HG03280 (cell line): Measurements from ENCODE around the gene SFT2D3.

ENCODE experiments used
- ATAC-seq: cut with Tn5 transposase; IDR thresholded peaks from one replicate; pipeline ENCODE4 v1.9.1; 2021; ENCODE audit warnings: mild to moderate bottlenecking, moderate library complexity; ENCODE audit not compliant: unreplicated experiment

The SFT2D3 gene

GRCh38 chr2:127706215-127706990 is 5.1 kb downstream of the SFT2D3 start:
- ATAC-seq: no peak

GRCh38 chr2:127707890-127708648 is 6.8 kb downstream of the SFT2D3 start:
- no peak for ATAC-seq

DNA sequence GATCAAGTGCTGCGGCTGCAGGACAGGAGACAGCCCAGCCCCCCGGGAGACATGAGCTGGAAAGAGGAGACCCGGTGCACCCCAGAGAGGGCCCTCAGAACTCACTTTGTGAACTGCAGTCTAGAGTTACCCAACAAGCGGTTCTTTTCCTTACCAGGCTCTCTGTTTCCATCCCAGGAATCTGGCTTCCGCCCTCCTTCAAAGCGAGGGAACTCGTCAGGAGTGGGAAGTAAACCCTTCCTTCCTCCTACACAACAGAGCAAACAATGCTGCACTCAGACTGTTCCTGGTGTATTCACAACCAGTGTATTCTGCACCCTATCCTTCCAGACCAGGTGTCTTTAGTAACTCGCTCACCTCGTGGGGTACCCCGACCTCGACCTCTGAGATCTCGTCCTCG is 8.0 kb downstream of the SFT2D3 start:
- ATAC-seq: no peak

GRCh38 chr2:127712999-127713398 is 11.7 kb downstream of the SFT2D3 start:
- no peak for ATAC-seq

GRCh38 chr2:127713562-127713961 is 12.3 kb downstream of the SFT2D3 start:
- ATAC-seq: no peak

GRCh38 chr2:127715778-127716449 is 14.6 kb downstream of the SFT2D3 start:
- ATAC-seq: no peak

DNA sequence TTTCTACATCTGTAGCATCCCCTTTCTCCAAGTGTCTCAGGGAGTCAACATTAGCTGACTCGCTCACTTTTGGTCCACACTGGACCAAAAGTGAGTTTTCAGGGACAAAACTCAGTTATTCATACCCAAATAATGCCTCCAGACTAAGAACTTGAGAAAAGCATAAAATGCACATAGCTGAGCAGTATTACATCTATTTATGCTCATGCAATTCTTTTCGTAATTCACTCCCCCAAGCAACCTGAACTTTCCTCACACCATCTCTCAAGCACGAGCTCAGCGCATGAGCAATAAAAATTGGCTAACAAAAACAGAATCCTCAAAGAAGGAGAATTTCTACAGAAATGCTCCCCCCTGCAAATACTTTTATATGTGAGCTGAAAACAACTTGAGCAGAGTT is 17.0 kb downstream of the SFT2D3 start:
- no peak for ATAC-seq

DNA sequence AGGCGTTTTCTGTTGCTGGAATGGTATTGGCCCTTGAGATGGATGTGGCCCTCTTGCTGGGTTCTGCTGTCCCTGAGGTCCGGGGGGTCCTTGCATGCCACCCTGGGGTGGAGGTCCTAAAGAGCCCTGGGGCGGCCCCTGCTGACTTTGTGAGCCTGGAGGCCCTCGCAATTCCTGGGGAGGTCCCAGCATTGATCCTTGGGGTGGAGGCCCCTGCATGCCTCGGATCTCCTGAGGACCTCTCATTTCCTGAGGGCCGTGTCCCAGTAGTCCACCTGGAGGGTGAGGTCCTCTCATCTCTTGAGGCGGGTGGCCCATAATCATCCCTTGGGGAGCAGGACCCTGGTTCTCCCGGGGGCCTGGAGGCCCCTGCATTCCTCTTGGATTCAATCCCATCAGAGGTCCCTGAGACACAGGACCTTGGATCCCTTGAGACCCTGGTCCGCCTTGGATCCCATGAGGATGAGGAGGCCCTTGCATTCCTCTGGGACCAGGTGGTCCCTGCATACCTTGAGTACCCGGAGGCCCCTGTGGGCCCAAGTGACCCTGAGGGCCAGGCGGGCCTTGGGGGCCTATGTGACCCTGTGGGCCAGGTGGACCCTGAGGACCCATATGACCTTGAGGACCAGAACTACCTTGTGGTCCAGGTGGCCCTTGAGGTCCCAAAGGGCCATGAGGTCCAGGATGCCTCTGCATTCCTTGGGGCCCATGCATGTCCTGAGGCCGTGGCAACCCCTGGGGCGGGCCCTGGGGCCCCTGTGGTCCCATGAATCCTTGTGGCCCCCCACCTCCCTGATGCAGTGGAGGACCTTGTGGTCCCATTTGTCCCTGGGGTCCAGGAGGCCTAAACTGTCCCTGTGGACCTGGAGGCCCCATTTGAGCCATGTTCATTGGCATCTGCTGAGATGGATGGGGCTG is 18.3 kb downstream of the SFT2D3 start:
- ATAC-seq: no peak

DNA sequence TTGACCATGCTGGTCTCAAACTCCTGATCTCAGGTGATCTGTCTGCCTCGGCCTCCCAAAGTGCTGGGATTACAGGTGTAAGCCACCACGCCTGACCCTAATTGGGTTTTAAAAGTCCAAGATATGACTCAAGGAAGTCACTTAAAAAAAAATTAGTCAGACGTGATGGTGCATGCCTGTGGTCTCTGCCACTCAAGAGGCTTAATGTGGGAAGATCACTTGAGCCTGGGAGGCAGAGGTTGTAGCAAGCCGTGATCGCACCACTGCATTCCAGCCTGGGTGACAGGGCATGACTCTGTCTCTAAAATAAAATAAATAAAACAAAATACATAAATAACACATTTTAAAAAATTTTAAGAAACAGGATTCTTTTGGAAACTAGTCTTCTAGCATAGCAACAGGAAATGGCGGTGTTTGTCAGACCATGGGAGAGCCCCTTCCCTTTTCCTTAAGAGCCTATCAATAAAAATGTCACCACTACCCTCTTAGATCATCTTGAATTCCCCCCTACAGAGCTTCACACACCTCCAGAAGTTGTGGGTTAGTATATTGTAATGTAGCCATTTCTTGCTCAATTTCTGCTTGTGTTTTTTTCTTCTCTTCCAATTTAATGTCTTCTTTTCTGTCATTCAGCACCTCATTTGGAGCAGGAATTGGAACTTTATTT is 20.1 kb downstream of the SFT2D3 start:
- ATAC-seq: no peak

DNA sequence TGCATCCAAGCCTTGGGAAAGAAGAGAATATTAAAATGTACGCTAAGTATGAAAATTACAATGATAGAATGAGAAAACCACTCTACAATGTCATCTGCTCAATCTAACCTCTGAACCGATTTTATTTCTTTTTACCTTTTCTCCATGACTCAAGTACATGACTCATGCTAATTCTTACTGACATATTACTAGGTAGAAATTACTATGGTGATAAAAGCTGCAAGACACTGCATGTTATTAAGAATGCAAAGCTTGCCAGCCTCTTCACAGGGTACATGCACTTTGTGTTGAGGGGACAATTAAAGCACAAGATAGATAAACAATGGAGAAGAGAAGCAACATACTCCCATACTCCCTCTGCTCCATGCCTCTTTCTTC is 20.7 kb downstream of the SFT2D3 start:
- no peak for ATAC-seq

DNA sequence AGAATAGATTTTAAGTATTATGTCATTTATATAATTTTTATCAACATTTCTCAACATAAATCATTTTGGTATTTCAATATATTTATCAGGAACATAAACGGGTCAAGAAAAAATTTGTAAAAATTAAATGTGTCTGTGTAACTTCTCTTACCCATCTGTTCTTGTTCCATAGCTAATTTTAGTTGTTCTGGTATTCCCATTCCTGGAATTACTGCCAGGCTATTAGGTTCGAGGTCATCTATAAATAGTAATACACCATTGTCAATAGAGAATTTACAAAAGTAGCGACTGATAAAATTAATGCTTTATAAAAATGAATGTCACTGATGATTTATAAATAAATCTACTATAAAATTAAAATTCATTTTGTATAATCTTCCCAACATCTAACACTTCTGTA is 21.5 kb downstream of the SFT2D3 start:
- ATAC-seq: no peak

GRCh38 chr2:127726158-127726880 is 25.0 kb downstream of the SFT2D3 start:
- no peak for ATAC-seq

DNA sequence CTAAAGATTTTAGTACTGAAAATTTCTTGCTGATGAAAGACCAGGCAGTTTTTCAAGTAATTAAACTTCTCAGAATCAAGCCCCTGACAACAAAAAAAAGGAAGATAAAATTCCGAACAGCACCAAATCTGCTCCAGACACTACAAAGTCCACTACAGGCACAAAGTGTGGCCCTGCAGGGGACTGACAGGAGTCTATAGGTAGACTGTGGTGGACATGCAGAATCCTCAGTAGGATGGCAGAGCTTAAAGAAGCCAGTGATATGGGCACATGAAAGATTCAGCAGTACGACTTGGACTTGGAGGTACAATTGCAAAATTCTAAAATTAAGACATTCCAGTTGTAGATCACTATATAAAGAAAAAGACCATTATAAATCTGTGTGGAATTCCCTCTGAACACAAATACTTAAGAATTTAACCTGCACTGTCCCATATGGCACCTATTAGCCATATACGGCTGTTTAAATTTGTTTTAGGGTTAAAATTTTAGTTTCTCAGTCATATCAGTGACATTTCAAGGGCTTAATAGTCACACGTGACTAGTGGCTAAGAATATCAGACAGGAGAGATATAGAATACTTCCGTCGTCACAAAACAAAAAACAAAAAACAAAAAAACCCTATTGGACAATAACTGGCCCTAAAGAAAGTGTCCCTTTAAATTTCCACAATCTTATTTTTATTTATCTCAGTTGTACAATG is 32.0 kb downstream of the SFT2D3 start:
- no peak for ATAC-seq

DNA sequence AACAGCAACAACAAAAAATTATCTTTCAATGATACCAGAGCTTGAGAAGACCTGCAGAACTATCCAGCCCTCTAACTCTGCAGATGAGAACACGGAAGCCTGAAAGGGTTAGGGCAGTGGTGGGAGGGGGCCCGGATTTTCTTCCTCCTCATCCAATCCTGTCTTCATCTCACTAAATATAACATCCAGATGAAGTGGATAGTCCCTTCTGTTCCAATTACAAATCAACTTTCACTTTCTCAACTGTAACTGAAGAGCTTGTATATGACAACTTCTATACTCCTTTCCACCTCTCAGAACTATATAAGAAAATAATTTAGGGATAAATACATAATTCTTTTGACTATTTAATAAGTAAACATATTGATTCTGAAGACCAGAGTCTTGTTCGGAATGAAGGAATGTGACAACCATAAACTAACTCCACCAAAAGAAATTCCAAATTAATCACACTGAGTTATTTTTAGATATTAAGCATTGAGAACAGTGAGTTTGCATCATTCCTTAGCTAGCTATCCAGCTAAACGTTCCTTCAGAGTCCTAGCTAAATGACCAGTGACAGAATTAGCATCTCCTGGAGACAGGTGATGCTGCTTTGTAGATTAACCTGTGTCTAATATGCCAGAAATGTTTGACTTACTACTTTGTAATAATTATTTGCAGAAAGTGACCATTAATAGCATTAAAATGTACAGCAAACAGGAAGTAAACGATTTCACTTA is 32.7 kb downstream of the SFT2D3 start:
- ATAC-seq: no peak

GRCh38 chr2:127735044-127735443 is 33.7 kb downstream of the SFT2D3 start:
- no peak for ATAC-seq

GRCh38 chr2:127735537-127736399 is 34.5 kb downstream of the SFT2D3 start:
- no peak for ATAC-seq

GRCh38 chr2:127737892-127738291 is 36.6 kb downstream of the SFT2D3 start:
- no peak for ATAC-seq
